ENCODE measurements around the gene TTLL5. TPM values are rescaled to one million over a fixed set of nuclear protein-coding genes. Genes with fewer than 3 reads are reported as not detected.
A peak's percentile ranks its signal among the peaks of the same experiment; 100 is the strongest.

TTLL5 gene
- total RNA-seq, 1 experiment from 2014 or later: 35.7 TPM

DNA sequence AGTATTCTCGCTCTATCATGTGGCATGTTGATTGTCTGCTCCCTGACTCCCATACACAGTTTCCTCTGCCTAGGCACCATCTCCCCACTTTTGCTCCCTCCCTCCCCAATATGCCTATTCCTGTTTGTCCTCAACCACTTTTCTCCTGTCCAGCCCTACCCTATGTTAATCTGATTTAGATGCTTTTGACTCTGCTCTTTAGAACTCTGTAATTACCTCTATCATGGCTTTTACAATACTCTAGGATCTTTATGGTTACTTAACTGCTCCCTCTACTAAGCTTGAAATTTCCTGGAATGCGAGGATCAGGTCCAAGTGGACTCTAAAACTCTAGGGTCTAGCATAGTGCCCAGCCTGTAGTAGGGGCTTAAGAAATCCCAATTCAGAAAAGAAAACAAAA, 252.1 kb downstream of the TTLL5 start:
- no peaks in the 10 kb centered on the region; a peak in 1 of 7 replicates for H3K36me3 Mint-ChIP-seq (ENCODE audit: insufficient read depth in 1 of 3, low read depth in 3 of 3)
- no peak overlapping the region for H4K91ac ChIP-seq (ENCODE audit: insufficient read length, low read depth, low read length)
- peaks cover 28 to 36% of the 10 kb centered on the region in 2 experiments for H3K4me1 Mint-ChIP-seq
- H3K56ac ChIP-seq (ENCODE audit: insufficient read length, low read depth, low read length): no peak overlapping the region
- TF ChIP-seq, protein P1, sequence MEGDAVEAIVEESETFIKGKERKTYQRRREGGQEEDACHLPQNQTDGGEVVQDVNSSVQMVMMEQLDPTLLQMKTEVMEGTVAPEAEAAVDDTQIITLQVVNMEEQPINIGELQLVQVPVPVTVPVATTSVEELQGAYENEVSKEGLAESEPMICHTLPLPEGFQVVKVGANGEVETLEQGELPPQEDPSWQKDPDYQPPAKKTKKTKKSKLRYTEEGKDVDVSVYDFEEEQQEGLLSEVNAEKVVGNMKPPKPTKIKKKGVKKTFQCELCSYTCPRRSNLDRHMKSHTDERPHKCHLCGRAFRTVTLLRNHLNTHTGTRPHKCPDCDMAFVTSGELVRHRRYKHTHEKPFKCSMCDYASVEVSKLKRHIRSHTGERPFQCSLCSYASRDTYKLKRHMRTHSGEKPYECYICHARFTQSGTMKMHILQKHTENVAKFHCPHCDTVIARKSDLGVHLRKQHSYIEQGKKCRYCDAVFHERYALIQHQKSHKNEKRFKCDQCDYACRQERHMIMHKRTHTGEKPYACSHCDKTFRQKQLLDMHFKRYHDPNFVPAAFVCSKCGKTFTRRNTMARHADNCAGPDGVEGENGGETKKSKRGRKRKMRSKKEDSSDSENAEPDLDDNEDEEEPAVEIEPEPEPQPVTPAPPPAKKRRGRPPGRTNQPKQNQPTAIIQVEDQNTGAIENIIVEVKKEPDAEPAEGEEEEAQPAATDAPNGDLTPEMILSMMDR (conservative IDR thresholded peaks at IDR 0.05): no peak
- H3K27me3 Mint-ChIP-seq (ENCODE audit: low read depth): no peaks in the 10 kb centered on the region
- no peak overlapping the region for H2BK5ac ChIP-seq (ENCODE audit: insufficient read length, low read length)
- no peak for DNase-seq
- peak overlapping the region in 1 of 3 experiments; percentile 6; a peak in 1 of 7 replicates for H3K27ac Mint-ChIP-seq
- H3K18ac ChIP-seq (ENCODE audit: insufficient read length, low read depth, low read length): no peak overlapping the region
- H3K79me2 ChIP-seq (ENCODE audit: insufficient read depth, low read length): no peaks in the 10 kb centered on the region
- no peak overlapping the region for H3K9ac ChIP-seq (ENCODE audit: extremely low read depth, insufficient read length, low read length)
- H4K8ac ChIP-seq (replicated peaks; ENCODE audit: insufficient read length, low read depth, low read length): no peak overlapping the region
- WGBS (ENCODE audit: extremely low coverage, insufficient read length, low lambda C conversion rate): no CpG with 5 or more reads among the region's 2 CpGs
- H3K23ac ChIP-seq (ENCODE audit: insufficient read length, low read depth, low read length): no peak overlapping the region
- H3K9me3 Mint-ChIP-seq: no peaks in the 10 kb centered on the region
- H3T11ph ChIP-seq (ENCODE audit: low read length): no peak overlapping the region
- no peak overlapping the region for H3K4me3 Mint-ChIP-seq
- no peak overlapping the region for H2BK120ac ChIP-seq (ENCODE audit: low read depth, low read length, poor library complexity, severe bottlenecking)
- no peak overlapping the region for H3K4ac ChIP-seq (ENCODE audit: low read depth, low read length)
- H3K4me1 ChIP-seq (ENCODE audit: insufficient read depth, low read length): no peaks in the 10 kb centered on the region; the same call in 1 of the 2 replicates
- H4K5ac ChIP-seq (ENCODE audit: insufficient read length, low read depth, low read length): no peak overlapping the region
- no peak overlapping the region for H2BK12ac ChIP-seq (ENCODE audit: insufficient read length, low read depth, low read length)
- no peak overlapping the region for H2BK15ac ChIP-seq (ENCODE audit: low read depth, low read length)
- no peaks in the 10 kb centered on the region for H3K79me1 ChIP-seq (ENCODE audit: insufficient read depth, low read depth, low read length, poor library complexity, severe bottlenecking)
- no peaks in the 10 kb centered on the region for H3K9me3 ChIP-seq (ENCODE audit: control insufficient read depth, low read depth, low read length)
- H3K4me2 ChIP-seq (ENCODE audit: insufficient read depth, insufficient read length, low read length): no peak overlapping the region
- H2BK20ac ChIP-seq (ENCODE audit: low read depth, low read length, poor library complexity, severe bottlenecking): no peak overlapping the region
- H3K23me2 ChIP-seq (ENCODE audit: insufficient read length, low read depth, low read length, poor library complexity, severe bottlenecking): no peaks in the 10 kb centered on the region
- no peak overlapping the region for H3K14ac ChIP-seq (ENCODE audit: insufficient read depth, low read length)
- no peak overlapping the region for H3K27ac ChIP-seq (ENCODE audit: insufficient read length, low read depth, low read length)
- no peak overlapping the region for H2AFZ ChIP-seq (ENCODE audit: low read length)
- no peaks in the 10 kb centered on the region for H3K27me3 ChIP-seq (ENCODE audit: insufficient read depth, low read length)
- H2AK5ac ChIP-seq (ENCODE audit: insufficient read length, low read length): no peak overlapping the region
- no peaks in the 10 kb centered on the region for H4K20me1 ChIP-seq (ENCODE audit: control insufficient read depth, insufficient read depth, insufficient read length)
